Kidney capillary endothelial cell (primary cell): ENCODE results near the gene HOXC9.

Experiments used
- DNase-seq: peaks from one replicate; pipeline ENCODE4 v3.0.0-alpha.2; 2018; ENCODE audit warnings: low spot score

HOXC9 gene

DNA sequence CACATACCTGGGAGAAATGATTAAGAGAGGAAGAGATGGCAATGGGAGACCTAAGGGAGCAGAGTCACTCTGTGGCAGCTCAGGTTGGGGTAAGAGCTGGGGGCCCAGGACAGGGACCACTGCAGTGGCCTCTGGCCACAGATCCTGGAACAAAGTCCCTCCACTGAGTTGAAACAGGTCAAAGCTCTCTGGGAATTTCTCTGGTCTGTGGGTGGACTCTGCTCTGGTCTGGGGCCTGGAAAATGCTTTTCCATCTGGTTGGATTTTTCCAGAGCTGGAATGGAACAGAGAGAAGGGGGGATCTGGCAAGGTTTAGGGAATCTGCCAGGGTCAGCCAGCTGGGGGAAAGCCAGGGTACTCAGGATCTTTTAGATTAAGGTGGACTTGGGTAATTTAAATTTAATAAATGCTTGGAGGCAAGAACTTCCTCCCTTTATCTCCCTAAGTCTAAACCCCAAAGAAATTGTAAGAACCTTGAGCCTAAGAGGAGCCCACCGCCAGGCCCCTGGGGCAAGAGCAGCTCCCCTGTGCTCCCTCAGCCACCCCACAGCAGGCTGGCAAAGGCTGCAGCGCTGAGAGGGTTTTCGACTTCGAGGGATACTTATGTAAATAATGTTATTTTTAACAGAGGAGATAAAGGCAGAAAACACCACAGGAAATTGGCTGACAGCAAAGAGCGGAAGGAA lies 11.3 kb upstream of the HOXC9 start:
- no peak for DNase-seq

DNA sequence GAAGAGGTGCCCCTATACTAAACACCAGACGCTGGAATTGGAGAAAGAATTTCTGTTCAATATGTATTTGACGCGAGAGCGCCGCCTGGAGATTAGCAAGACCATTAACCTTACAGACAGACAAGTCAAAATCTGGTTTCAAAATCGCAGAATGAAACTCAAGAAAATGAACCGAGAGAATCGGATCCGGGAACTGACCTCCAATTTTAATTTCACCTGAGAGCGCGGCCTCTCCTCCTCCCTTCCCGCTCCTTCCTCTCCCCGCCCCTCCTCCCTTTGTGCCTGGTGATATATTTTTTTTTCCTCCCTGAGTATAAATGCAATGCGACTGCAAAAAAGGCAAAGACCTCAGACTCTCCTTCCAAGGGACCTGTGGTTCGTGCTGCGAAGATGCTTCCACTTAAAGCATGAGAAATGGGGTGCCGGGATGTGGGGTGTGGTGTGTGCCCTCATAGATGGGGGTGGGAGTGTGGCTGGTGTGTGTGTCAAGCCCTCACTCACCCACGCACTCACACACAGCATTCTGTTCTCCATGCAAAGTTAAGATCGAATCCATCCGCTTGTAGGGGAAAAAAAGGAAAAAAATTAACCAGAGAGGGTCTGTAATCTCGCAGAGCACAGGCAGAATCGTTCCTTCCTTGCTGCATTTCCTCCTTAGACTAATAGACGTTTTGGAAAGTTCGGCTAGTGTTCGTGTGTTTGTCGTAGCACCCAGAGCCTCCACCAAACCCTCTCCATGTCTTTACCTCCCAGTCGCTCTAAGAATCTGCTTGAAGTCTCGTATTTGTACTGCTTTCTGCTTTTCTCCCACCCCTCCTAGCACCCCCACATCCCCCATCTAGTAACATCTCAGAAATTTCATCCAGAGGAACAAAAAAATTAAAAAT lies 10.5 kb upstream of the HOXC9 start:
- no peak for DNase-seq

DNA sequence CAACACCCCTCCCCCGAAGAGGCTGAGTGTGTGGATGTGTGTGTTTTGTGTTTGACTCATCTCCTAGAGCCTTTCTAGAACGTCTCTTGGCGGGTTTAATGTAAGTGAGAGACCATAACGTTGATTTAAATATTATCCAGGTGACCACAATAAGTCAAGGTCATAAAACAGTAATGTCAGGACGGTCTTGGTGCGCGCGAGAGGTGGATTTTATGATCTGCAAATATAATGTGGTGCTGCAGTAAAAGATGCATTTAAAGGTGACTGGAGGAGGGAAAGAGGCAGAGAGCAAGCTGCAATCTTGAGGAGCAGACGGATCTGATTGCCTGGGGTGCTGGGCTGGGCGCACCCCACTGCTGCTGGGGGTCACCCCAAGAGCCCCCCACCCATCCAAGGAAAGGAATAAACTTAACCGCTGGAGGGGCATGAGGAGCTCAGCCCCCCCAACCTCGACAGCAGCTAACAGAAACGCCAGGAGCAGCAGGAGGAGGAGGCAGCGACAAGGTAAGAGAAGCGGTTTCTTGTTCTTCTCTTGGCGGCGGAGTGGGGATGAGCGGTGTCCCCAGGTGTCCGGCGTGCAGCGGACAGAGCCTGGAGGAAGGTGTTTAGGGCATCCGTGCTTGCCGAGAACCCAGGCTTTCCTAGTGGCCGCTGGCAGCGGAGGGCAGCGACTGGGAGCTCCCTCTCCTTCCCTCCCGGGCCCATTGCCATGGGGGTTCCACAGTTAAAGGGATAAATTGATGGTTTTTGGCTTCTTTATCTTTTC lies 9.5 kb upstream of the HOXC9 start:
- DNase-seq = no peak

DNA sequence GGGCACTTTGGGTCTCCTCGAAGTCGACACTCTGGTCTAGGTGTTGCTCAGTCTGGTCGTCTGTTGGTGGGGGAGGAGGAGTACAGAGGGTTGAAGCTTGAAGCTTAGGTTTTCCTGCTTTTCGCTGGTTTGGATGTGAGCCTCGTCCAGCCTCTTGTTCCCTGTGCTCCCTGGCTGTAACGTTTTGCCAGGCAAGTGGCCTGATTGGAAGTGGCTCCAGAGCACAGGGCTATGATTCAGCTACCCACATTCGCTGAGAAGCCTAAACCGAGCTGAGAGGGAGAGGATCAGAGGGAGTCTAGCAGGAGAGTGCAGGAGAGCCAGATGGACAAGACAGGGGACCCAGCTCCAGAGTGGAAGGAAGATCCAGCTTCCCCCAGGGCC lies 8.9 kb upstream of the HOXC9 start:
- DNase-seq = no peak

DNA sequence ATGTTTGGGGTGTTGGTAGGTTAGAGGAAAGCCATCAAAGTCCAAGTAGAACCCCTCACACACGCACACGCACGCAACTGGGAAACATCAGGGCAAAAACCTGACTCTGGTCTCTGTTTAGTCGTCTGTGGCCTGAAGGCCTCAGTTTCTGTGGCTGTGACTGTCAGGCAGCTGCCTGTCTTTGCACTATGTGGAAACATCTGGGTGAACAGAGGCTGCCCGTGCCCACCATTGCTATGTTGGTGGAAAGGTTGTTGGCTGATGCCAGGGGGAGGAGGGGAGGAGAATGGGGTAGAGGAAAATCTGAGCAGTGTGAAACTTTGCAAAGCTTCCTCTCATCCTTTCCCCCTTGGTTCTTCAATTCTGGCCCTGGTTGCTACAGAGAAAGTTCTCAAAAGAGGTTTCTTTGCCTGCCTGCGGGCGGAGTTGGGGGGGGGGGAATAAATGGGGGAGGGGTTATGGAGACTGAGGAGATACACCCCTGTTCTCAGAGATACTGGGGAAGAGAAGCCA lies 7.5 kb upstream of the HOXC9 start:
- DNase-seq = no peak

DNA sequence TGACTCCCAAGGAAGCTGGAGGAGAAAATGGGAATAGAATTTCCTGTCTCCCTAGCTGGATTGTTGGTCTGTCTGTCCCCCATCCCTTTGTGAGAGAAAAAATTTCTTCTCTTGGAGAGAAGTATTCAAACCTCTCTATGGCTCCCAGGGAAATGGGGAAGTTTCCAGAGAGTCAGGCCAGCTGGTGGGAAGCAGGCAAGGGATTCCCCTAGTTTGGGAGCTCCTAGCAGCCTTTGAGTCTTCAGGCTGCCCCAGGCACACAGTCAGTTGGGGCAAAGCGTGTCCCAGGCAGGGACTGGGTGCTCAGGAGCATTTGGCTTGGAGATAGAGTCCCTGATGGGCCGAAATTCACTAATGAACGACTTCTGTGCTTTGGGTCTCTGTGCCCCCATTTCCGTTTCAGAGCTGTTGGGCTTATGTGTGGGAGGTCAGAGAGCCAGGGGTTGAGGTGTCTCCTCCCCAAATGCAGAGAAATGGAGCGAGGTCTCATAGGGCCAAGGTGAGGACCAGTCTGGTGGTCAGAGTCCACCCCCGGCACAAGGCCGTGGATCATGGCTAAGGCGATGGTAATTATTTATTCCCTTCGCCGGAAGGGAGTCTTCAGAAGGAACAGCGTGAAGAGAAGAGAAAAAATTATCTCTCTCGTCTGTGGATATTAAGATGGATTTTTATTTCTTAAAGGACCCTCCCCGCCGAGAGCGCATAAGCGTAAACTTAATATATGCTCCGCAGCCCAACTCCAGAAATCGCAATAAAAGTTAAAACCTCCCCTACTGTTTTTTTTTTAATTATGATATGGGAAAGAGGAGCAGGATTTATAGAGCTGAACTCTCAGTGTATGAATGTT lies 6.6 kb upstream of the HOXC9 start:
- no peak for DNase-seq

DNA sequence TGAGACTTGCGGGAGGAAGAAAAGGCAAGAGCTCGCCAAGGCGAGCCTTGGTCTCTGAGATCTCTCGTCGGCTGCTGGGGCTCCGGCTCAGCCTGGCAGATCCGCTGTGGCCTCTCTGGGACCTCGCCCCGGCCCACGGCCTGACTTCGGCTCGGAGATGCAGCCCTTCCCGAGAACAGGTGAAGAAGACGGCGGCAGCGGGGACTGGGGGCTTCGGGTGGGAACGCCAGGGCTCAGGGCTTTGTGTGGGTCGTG lies 6.0 kb upstream of the HOXC9 start:
- no peak for DNase-seq

DNA sequence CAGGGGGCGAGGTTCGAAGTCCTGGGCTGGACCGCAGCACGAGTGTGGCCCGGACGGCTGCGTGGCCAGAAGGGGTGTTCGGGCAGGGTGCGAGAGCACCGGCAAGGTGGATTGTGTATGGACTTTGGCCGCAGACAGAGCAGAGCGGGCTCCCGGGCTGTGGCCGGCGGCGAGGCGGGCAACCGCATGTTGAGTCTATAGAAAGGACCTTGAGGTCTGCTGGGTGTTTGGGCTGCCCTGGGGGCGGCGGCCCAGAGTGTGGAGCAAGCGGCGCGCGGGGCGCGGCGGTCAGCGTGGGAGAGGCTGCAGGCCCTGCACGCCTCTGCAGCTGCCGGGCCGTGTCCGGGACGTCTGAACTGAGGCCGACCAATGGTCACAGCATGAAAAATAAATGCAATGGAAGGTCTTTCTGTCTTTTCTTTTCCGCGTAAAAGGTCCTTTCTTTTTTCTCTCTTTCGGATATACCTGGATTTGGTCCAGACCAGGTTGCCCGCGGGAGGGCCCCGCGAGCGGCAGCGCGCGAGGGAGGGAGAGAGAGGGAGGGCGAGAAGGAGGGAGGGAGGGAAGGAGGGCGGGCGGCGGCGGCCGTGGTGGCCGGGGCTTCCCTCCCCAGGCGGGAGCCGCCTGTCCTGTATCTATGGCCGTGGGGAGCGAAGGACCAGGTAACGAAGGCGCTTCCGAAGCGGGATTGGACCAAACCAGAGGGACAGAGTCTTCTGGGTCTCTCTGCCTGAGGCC lies 5.5 kb upstream of the HOXC9 start:
- no peak for DNase-seq

DNA sequence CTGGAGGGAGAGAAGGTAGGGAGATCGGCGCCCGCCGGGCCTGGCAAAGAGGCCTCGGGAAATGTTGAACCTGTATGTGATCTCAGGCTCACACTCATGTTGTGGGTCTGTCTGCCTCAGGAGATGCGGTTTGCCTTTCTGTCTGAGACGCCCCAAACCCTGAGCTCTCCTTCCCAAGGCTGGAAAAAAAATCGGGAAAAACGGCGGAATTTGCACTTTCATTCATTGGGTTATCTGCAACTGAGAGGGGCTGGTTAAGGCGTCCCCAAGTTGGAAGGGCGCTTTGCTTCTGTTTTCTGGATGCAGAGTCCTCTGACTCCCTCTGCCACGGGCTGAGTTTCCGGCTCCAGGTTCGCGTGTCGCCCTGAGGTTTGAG lies 5.0 kb upstream of the HOXC9 start:
- DNase-seq = no peak

DNA sequence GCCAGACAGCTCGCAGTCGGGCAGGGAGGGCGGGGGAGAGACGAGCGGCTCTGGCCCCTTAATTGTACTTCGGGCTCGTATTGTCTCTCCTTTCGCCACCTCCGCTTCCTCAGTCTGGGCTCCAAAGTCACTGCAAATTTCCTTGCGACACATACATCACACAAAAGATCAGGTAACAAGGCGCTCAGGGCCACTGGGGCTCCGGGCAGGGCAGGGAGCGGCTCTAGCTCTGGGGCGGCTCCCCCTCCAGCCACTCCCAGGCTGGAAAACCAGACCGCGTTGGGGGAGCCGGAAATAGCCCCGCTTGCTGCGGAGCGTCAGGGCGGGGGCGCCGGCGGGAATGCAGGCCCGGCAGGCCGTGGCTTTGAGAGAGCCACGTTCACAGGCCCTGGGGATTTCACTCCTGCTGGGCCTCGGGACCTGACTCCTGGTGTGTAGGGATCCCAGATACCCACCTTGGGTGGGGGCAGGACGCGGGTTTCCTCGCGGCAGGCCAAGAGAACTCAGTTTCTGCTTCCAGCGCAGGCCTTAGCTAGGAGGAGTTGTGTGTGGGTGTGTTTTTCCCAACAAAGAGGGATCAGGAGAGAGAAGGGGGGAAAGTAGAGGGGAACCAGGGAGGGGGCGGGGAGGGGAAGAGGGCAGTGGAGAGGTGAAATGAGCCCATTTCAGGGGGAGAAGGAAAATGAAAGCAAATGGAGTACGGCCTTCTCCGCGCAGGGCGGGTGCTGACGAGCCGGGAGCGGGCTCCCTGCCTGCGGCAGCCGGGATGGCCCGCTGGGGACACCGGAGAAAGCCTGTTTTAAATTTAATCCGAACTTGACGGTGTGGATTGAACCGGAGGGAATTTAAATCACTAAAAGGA lies 4.4 kb upstream of the HOXC9 start:
- DNase-seq = no peak

DNA sequence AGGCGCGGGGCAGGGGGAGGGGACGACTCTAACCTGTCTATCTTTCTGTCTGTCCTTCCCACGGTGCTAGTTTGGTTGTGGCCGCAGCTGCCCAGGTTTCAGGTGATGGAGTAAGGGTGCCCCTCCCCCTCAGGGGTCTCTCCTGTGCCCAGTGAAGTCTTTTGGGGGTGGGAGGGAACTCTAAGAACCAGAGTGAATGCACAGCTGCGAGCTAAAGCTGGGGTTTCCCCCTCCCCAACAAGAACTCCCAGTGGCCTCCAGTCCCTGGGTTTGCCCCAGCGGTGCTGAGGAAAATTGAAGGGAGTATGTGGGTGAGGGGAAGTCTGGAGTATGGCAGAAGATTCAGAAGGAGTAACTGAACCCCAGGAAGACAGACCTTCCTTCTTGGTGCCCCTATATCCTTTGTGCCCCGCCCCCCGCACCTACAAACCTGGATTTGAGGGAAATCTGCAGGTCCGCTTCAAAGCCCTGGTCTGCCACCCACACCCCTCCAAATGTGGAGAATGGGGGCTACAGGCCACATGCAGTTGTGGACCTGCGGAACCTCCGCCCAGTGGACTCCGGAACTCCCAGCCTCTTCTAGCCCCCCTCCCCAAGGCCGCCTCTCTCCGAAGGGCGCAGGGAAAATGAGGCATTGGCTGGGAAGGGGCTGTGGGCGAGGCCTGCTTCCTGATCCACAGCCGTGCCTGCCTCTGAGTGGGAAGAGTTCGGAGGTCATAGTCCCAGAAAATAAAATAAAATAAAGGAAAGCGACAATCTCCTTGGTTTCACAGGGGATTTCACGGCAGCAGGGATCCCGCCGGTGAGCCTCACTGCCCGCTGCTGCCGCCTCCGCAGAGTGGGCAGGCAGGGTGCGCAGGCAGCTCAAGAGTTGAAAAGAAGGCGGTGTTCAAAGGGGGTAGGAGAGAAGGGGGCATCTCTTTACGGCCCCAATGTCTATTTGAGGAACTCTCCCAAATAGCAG lies 3.4 kb upstream of the HOXC9 start:
- DNase-seq = no peak

DNA sequence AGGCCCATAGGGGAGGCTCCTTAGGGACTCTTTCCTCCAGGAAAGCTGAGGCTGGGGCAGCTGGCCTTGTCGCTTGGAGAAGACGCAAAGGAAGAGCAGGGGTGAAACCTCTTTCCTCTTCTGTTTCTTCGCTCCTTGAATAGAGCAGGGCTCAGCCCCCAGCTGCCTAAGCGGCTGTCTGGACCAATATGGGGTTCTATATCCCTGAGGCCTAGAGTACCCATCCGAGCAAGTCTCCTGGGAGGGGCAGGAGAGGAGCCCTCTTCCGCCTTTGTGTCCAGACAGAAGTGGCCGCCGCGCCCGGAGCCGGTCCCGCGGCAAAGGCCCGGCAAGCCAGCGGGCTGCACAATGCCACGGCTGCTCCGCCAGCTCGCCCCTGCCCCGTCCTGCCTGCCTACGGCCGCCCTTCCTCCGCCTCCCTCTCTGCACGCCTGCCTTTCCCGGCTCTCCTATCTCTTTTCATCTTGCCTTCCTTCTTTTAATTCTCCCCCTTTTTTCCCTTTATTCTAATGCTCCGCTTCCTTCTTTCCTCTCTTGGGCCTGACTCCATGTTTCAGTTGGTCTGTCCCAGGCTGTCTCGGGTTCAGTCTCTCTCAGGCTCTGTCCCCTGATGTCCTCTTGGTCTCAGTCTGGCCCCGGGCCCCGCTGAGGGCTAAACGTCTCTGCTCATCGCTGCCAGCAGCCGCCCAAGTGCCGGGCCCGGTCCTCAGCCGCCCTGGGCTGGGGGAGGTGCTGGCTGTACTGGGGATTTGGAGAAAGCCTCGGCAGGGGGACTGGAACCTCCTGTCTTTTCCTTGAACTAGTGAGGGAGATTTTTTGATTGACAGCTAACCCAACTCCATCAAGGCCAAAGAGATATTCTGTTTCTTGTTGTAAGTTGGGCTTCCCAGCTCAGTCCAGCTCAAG lies 2.5 kb upstream of the HOXC9 start:
- no peak for DNase-seq

DNA sequence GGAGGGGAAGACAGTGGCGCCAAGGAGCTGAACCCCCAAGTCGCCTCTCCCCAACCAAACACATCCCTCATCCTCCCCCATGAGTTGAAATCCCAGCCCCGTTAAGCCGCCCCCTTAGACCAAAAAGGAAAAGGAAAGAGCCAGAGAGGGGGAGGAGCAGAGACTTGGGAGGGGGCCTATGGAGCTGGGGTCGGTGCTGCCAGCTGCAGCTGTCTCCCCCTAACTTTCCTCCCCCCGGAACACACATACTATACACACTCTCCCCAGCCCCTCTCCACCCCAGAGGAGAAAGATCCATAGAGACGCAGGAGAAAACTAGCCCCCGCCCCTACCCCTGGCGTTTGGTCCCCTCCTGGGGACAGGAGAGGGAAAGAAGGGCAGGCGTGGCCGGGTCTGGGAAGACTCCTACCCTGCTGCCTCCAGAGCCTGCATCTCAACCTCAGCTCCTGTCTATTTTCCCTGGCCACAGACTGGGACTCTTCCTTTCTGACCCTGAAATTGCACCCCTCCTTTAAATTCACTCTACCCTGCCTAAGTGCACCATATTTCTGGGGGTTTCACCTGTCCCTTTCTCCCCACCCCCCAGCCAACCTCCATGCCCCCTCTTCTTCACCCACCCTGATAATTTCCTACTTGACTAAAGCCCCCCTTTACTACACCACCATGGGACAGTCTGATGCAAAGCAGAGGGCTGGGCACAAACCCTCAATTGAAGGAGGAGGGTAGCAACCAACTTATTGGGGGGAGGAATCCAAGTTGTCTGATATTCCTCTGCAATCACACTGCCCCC lies 1.7 kb upstream of the HOXC9 start:
- no peak for DNase-seq

DNA sequence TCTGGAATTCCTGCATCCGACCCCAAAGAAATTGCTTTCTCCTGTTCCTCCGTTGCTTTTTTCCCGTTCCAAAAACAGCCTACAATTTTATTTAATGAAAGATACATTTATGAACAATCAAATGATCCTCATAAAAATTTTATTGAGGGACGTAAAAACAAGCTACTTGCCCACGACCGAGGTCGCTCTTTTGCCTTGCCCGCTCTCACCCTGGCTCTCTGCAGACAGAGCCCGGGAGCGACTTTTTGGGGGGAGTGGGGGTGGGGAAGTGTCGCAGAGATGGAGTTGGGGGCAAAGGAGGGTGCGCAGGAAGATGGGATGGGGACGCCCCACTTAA lies 1.1 kb upstream of the HOXC9 start:
- no peak for DNase-seq

DNA sequence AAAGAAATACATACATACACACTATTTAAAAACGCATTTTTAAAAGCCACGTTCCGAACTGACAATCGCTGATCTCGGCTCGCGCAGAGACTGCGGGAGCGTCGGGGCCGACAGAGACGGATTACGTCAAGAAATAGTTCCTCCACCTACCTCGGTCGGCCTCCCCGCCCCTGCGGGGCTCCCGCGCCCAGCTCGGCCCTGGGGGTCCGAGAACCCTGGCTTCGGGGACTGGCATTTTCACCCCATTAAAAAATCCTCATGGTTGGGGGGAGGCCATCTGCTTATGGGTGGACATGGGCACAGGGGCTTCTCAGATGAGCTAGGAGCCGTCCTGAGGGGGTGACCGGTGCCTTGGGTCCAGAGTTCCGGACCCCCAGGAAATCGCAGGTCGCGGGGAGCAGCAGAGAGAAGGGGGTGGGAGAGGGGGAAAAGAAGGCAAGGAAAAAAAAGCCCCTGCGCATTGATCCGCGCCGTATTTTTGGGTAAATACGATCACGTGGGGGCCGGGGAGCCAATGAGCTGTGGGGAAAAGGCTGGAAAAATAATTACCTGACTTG lies 324 bp upstream of the HOXC9 start:
- DNase-seq = no peak

DNA sequence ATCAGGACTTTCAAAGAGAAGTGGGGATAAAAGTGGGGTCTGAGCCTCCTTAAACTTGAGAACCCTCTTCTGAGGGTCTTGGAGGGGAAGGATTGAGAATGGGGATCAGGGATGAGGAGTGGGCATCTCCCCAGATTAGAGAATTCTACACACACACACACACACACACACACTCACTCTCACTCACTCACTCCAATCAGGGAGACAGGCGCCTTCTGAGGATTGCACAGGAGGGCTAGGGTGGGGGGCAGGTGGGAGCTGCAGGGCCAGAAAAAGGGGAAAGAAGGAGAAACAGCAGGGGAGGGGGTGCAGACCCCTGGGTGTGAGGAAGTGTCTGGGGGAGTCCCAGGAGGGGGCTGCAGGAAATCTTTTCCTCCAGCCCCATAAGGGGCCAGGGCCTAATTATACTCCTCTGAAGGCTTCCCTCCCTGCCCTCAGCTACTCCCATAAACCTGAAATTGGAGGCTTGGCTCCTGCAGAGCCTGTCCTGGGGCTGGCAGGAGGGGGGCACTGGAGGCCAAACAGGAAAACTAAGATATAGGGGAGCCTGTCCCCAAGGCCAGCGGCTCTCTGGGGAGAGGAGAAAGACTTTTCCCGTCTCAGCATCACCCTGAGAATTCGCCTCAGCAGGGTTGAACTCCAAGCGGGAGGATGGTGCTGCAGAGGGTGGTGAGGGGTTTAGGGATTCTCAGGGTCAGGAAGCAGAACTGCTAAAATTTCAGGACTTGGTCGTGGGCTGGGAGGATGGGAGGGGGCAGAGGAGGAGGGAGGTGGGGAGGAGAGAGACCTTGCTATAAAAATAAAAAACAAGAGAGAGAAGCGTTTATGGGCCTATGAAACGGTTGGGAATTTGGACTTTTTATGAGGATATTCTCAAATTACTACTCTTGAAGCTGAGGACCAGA lies 1.6 kb downstream of the HOXC9 start:
- DNase-seq = no peak
